HepG2 (cell line): ENCODE measurements around the gene RAB14. TPM values are rescaled to one million over a fixed set of nuclear protein-coding genes. Genes with fewer than 3 reads are reported as not detected.

Experiments
- CCDC6 ChIP-seq: sonication (generic); formaldehyde crosslinking; IDR thresholded peaks from 2 replicates; pipeline ENCODE4 v1.8.1; 2022; ENCODE audit warnings: mild to moderate bottlenecking, missing genetic modification reagents, moderate library complexity
- DPF2 ChIP-seq: sonication (generic); formaldehyde crosslinking; IDR thresholded peaks from 2 replicates; pipeline ENCODE4 v1.4.0; 2020; ENCODE audit warnings: mild to moderate bottlenecking, low read depth, missing genetic modification reagents, borderline replicate concordance
- DR1 ChIP-seq: sonication (generic); formaldehyde crosslinking; IDR thresholded peaks from 2 replicates; pipeline ENCODE4 v1.8.0; 2021; ENCODE audit warnings: mild to moderate bottlenecking, missing genetic modification reagents, inconsistent platforms
- EED ChIP-seq: sonication (generic); formaldehyde crosslinking; IDR thresholded peaks from 2 replicates; pipeline ENCODE4 v1.5.0; 2020; ENCODE audit warnings: mild to moderate bottlenecking, missing genetic modification reagents
- FOXK2 ChIP-seq: fragments of 450-650 bp; IDR thresholded peaks from 2 replicates; pipeline ENCODE4 v1.6.1; 2016
- MED1 ChIP-seq: sonication (generic); formaldehyde crosslinking; IDR thresholded peaks from 2 replicates; pipeline ENCODE4 v1.4.0; 2020; ENCODE audit warnings: missing genetic modification reagents
- NFATC3 ChIP-seq: sonication (generic); formaldehyde crosslinking; IDR thresholded peaks from 2 replicates; pipeline ENCODE4 v1.5.1; 2020; ENCODE audit warnings: mild to moderate bottlenecking, missing genetic modification reagents
- ZBTB38 ChIP-seq: sonication (generic); formaldehyde crosslinking; IDR thresholded peaks from 2 replicates; pipeline ENCODE4 v1.5.1; 2020; ENCODE audit warnings: mild to moderate bottlenecking, missing genetic modification reagents
- ZNF44 ChIP-seq: sonication (generic); formaldehyde crosslinking; IDR thresholded peaks from 2 replicates; pipeline ENCODE4 v1.5.1; 2020; ENCODE audit warnings: mild to moderate bottlenecking, missing genetic modification reagents
- ZNF501 ChIP-seq: sonication (generic); formaldehyde crosslinking; IDR thresholded peaks from 2 replicates; pipeline ENCODE4 v1.5.1; 2020; ENCODE audit warnings: mild to moderate bottlenecking, moderate library complexity, missing genetic modification reagents
- polyA plus RNA-seq, 8 experiments: library from polyadenylated mRNA; depleted of rRNA in 3 of 8; stranded (reverse) in 7 of 8; unstranded in 1 of 8; fragments of >200 nt; fragmentation: Illumina TruSeq in 4 of 8; extraction: Trizol in 4 of 8; gene quantifications; 2 replicates each; pipeline versions ENCODE4 v1.2.1 to v1.2.3, GENCODE V29; 2011 to 2016; ENCODE audit warnings: low read depth in 4 of 8, missing spikeins in 1 of 8, mixed read lengths in 1 of 8; ENCODE audit not compliant: insufficient read depth in 1 of 8
- total RNA-seq, 5 experiments: library from RNA; depleted of rRNA; stranded (reverse); fragments of >200 nt; fragmentation: Illumina TruSeq; extraction: Trizol; gene quantifications; 2 replicates each; pipeline ENCODE4 v1.2.3, GENCODE V29; 2016; ENCODE audit warnings: low read depth in 1 of 5
- TF ChIP-seq, protein P1 (sequence below), 2 experiments: fragments of 450-650 bp in 1 of 2; sonication (generic) in 1 of 2; formaldehyde crosslinking in 1 of 2; IDR thresholded peaks; 2 replicates each; pipeline versions ENCODE4 v1.6.1 to v1.8.0; 2016 to 2022; ENCODE audit warnings: antibody characterized with exemption in 1 of 2, mild to moderate bottlenecking in 1 of 2, missing genetic modification reagents in 1 of 2
- TF ChIP-seq, protein P2 (sequence below): sonication (generic); formaldehyde crosslinking; conservative IDR thresholded peaks from 2 replicates; pipeline ENCODE4 v1.4.0; 2020; ENCODE audit warnings: mild to moderate bottlenecking, missing genetic modification reagents, moderate library complexity
- TF ChIP-seq, protein P3 (sequence below): sonication (generic); formaldehyde crosslinking; IDR thresholded peaks from 2 replicates; pipeline ENCODE4 v1.8.1; 2023; ENCODE audit warnings: mild to moderate bottlenecking, inconsistent platforms, moderate library complexity, missing genetic modification reagents, borderline replicate concordance
- TF ChIP-seq, protein P4 (sequence below): sonication (generic); formaldehyde crosslinking; conservative IDR thresholded peaks from 2 replicates; pipeline ENCODE4 v1.4.0; 2020; ENCODE audit warnings: missing genetic modification reagents

RAB14 gene
- total and polyA plus RNA-seq, 2 of the 13 experiments (the other 11 are each of a cell fraction or from before 2014, with no cell fraction given) = 17.4 to 19.3 TPM

DNA sequence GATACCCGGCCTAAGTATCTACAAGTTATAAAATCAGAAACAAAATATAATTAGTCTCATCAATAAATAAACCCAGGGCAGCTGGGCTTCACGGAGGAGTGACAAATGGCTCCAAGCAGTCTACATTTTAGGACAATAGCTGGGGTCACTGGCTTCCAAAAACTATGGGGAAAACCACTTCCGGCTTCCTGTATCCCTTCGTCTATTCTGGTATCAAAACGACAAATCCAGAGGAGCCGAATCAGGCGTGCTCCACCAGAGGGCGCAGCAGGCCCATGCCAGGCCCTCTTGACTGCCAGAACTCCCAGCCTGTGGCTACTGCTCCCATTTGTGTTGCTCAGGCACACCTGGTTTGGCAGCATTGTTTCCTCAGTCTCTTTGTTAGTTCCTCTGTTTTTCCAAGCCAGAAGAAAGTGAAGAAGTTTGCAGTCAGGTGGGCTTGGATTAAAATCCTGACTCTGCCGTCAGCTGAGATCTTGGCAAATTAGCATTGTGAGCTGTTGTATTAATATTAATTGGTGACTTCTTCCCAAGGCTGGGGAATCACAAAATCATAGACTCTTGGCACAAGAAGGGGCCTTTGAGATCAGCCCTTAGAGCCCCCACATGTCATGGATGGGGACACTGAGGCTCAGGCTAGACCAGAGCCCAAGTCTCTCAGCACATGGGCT is 11.6 kb upstream of the RAB14 start (continued):
- TF ChIP-seq, protein P1, sequence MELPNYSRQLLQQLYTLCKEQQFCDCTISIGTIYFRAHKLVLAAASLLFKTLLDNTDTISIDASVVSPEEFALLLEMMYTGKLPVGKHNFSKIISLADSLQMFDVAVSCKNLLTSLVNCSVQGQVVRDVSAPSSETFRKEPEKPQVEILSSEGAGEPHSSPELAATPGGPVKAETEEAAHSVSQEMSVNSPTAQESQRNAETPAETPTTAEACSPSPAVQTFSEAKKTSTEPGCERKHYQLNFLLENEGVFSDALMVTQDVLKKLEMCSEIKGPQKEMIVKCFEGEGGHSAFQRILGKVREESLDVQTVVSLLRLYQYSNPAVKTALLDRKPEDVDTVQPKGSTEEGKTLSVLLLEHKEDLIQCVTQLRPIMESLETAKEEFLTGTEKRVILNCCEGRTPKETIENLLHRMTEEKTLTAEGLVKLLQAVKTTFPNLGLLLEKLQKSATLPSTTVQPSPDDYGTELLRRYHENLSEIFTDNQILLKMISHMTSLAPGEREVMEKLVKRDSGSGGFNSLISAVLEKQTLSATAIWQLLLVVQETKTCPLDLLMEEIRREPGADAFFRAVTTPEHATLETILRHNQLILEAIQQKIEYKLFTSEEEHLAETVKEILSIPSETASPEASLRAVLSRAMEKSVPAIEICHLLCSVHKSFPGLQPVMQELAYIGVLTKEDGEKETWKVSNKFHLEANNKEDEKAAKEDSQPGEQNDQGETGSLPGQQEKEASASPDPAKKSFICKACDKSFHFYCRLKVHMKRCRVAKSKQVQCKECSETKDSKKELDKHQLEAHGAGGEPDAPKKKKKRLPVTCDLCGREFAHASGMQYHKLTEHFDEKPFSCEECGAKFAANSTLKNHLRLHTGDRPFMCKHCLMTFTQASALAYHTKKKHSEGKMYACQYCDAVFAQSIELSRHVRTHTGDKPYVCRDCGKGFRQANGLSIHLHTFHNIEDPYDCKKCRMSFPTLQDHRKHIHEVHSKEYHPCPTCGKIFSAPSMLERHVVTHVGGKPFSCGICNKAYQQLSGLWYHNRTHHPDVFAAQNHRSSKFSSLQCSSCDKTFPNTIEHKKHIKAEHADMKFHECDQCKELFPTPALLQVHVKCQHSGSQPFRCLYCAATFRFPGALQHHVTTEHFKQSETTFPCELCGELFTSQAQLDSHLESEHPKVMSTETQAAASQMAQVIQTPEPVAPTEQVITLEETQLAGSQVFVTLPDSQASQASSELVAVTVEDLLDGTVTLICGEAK (IDR thresholded peaks at IDR 0.05) = no peak
- TF ChIP-seq, protein P1 (CRISPR knock-in tag; IDR thresholded peaks at IDR 0.05) = no peak
- TF ChIP-seq DPF2 (CRISPR knock-in tag) (no peak), MED1 (peak; percentile 23; the same call in 1 of the 2 replicates), ZBTB38 (no peak), NFATC3 (CRISPR knock-in tag) (no peak), EED (CRISPR knock-in tag) (no peak), ZNF44 (CRISPR knock-in tag) (no peak), DR1 (CRISPR knock-in tag) (no peak), ZNF501 (0 out of 2 replicates have a peak, but pooled peaks have one; percentile 57), CCDC6 (CRISPR knock-in tag) (0 out of 2 replicates have a peak, but pooled peaks have one; percentile 49), FOXK2 (no peak)
- TF ChIP-seq, protein P2, sequence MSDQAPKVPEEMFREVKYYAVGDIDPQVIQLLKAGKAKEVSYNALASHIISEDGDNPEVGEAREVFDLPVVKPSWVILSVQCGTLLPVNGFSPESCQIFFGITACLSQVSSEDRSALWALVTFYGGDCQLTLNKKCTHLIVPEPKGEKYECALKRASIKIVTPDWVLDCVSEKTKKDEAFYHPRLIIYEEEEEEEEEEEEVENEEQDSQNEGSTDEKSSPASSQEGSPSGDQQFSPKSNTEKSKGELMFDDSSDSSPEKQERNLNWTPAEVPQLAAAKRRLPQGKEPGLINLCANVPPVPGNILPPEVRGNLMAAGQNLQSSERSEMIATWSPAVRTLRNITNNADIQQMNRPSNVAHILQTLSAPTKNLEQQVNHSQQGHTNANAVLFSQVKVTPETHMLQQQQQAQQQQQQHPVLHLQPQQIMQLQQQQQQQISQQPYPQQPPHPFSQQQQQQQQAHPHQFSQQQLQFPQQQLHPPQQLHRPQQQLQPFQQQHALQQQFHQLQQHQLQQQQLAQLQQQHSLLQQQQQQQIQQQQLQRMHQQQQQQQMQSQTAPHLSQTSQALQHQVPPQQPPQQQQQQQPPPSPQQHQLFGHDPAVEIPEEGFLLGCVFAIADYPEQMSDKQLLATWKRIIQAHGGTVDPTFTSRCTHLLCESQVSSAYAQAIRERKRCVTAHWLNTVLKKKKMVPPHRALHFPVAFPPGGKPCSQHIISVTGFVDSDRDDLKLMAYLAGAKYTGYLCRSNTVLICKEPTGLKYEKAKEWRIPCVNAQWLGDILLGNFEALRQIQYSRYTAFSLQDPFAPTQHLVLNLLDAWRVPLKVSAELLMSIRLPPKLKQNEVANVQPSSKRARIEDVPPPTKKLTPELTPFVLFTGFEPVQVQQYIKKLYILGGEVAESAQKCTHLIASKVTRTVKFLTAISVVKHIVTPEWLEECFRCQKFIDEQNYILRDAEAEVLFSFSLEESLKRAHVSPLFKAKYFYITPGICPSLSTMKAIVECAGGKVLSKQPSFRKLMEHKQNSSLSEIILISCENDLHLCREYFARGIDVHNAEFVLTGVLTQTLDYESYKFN = 0 out of 2 replicates have a peak, but pooled peaks have one; percentile 16
- TF ChIP-seq, protein P3, sequence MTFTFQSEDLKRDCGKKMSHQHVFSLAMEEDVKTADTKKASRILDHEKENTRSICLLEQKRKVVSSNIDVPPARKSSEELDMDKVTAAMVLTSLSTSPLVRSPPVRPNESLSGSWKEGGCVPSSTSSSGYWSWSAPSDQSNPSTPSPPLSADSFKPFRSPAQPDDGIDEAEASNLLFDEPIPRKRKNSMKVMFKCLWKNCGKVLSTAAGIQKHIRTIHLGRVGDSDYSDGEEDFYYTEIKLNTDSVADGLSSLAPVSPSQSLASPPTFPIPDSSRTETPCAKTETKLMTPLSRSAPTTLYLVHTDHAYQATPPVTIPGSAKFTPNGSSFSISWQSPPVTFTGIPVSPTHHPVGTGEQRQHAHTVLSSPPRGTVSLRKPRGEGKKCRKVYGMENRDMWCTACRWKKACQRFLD (CRISPR knock-in tag) = no peak
- TF ChIP-seq, protein P4, sequence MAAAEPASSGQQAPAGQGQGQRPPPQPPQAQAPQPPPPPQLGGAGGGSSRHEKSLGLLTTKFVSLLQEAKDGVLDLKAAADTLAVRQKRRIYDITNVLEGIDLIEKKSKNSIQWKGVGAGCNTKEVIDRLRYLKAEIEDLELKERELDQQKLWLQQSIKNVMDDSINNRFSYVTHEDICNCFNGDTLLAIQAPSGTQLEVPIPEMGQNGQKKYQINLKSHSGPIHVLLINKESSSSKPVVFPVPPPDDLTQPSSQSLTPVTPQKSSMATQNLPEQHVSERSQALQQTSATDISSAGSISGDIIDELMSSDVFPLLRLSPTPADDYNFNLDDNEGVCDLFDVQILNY (CRISPR knock-in tag) = no peak
